Vagina (tissue), 2 donors: ENCODE measurements around the gene PPDPF. TPM values are rescaled to one million over a fixed set of nuclear protein-coding genes. Genes with fewer than 3 reads are reported as not detected.

Experiments used
- DNase-seq, 2 donors: peaks; one replicate each; pipeline ENCODE4 v3.0.0-alpha.2; 2017; ENCODE audit errors: extremely low spot score in 2 of 2
- H3K27ac ChIP-seq: fragments of 200-600 bp; sonication (generic); one replicate; pipeline ENCODE4 v1.5.1; 2019
- H3K27me3 ChIP-seq: fragments of 200-600 bp; sonication (generic); one replicate; pipeline ENCODE4 v1.5.1; 2019
- H3K36me3 ChIP-seq, 2 donors: fragments of 200-600 bp; sonication (generic); one replicate each; pipeline ENCODE4 v1.5.1; 2017 to 2019
- H3K4me1 ChIP-seq: fragments of 200-600 bp; sonication (generic); one replicate; pipeline ENCODE4 v1.5.1; 2019
- H3K4me3 ChIP-seq, 2 donors: fragments of 200-600 bp; sonication (generic); 1 replicate in 1 of 2; 2 replicates in 1 of 2; pipeline ENCODE4 v1.5.1; 2016 to 2019
- H3K9me3 ChIP-seq: fragments of 200-600 bp; sonication (generic); one replicate; pipeline ENCODE4 v1.5.1; 2019
- POLR2A ChIP-seq, 2 donors: fragments of 450-650 bp; IDR thresholded peaks; one replicate each; pipeline ENCODE4 v1.6.1; 2017; ENCODE audit warnings: antibody characterized with exemption in 2 of 2, mild to moderate bottlenecking in 2 of 2, moderate library complexity in 2 of 2
- POLR2AphosphoS5 ChIP-seq, 2 donors: sonication (generic); formaldehyde crosslinking; IDR thresholded peaks; one replicate each; pipeline ENCODE4 v1.9.0; 2017; ENCODE audit warnings: antibody characterized with exemption in 2 of 2, mild to moderate bottlenecking in 2 of 2, low read depth in 1 of 2; ENCODE audit not compliant: insufficient read depth in 1 of 2
- intact Hi-C: fragments of 100-400 bp; cut with DNase I; formaldehyde crosslinking; loops from one replicate; pipeline ENCODE4 v1.15.1; 2023
- total RNA-seq: library from RNA; depleted of rRNA; stranded (reverse); fragments of >200 nt; gene quantifications from one replicate; pipeline ENCODE4 v1.2.3, GENCODE V29; 2016
- TF ChIP-seq, protein P1 (sequence below), 3 experiments: fragments of 450-650 bp in 2 of 3; fragments of 200-600 bp in 1 of 3; sonication (generic) in 1 of 3; IDR thresholded peaks; one replicate each; pipeline ENCODE4 v1.5.1; 2017 to 2019; ENCODE audit warnings: antibody characterized with exemption in 3 of 3, mild to moderate bottlenecking in 2 of 3, moderate library complexity in 2 of 3

PPDPF gene, protein sequence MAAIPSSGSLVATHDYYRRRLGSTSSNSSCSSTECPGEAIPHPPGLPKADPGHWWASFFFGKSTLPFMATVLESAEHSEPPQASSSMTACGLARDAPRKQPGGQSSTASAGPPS
- 198 TPM for total RNA-seq

DNA sequence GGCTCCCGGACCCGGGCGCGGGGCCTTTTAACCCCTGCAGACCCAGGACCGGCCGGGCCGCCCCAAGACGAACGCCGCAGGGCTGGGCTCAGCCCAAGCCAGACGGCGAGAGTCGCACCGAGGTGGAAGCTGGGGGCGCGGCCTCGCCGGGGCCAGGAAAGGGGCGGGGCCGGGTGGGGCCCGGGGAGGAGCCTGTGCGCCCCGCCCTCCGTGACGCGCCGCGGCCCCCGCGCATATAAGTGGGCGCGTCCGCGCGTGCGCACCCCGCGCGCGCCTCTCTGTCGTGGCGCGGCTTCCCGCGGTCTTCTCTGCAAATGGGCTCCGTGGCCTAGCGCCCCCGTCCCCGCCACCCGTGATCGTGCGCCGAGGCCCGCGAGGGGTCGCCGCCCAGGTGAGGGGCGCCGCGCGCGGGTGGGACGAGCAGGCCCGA lies at the start of gene PPDPF:
Gene PPDPF, plus strand, starts transcription at position 262 of the 430 bp plus-strand sequence. CDS start 544 bp downstream, outside the sequence.
- Histone ChIP-seq H3K4me1 (peaks cover 35% of the 10 kb centered on the region), H3K9me3 (no peaks in the 10 kb centered on the region), H3K36me3 (no peaks in the 10 kb centered on the region), H3K27ac (peak within 1 kb of the TSS; percentile 97), H3K4me3 (peak within 1 kb of the TSS; percentile 58 to 94), H3K27me3 (no peaks in the 10 kb centered on the region)
- intact Hi-C loops: no loop called here
- TF ChIP-seq, protein P1, sequence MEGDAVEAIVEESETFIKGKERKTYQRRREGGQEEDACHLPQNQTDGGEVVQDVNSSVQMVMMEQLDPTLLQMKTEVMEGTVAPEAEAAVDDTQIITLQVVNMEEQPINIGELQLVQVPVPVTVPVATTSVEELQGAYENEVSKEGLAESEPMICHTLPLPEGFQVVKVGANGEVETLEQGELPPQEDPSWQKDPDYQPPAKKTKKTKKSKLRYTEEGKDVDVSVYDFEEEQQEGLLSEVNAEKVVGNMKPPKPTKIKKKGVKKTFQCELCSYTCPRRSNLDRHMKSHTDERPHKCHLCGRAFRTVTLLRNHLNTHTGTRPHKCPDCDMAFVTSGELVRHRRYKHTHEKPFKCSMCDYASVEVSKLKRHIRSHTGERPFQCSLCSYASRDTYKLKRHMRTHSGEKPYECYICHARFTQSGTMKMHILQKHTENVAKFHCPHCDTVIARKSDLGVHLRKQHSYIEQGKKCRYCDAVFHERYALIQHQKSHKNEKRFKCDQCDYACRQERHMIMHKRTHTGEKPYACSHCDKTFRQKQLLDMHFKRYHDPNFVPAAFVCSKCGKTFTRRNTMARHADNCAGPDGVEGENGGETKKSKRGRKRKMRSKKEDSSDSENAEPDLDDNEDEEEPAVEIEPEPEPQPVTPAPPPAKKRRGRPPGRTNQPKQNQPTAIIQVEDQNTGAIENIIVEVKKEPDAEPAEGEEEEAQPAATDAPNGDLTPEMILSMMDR (IDR thresholded peaks at IDR 0.05): no peak
- TF ChIP-seq POLR2A (IDR thresholded peaks at IDR 0.05) (peak in 1 of 2 donors; percentile 93), POLR2AphosphoS5 (IDR thresholded peaks at IDR 0.05; ENCODE audit: insufficient read depth in 1 of 2, low read depth in 1 of 2) (peak in 1 of 2 donors; percentile 67)
- DNase-seq: no peak

DNA sequence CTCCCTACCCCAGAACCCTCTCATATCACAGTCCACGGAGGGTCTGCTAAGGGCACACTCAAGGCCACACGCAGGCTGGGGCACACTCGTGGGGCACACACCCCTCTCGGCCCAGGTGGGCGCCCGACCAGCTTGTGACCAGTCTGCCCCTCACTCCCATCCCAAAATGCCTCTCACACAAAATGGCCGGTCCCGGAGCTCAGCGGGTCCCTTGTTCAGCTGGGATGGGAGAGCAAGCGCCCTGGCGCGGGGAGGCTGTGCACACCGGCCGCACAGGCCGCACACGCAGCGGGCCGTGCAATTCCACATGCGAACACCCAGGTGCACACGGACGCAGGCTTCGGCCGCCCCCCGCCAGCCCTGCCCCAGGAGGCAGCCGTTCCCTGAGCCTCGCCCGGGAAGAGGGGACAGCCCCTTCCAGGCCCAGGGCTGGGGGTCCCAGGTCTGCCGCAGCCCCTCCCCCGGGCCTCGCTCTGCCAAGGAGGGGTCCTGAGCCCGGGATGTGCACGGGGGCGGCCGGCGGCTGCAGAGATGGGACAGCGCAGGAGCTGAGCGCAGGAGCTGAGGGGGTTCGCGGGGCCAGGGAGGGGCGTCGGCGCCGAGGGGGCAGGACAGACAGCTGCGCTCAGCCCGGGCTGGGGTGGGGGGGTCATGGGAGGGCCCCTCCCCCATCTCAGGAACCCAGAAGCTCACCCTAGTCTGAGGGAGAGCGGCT lies 49.4 kb upstream of the PPDPF start:
- H3K4me1 ChIP-seq: peaks cover 13% of the 10 kb centered on the region
- no peaks in the 10 kb centered on the region for H3K36me3 ChIP-seq
- DNase-seq: no peak
- H3K27ac ChIP-seq: no peak overlapping the region
- no peak for TF ChIP-seq POLR2AphosphoS5 (IDR thresholded peaks at IDR 0.05; ENCODE audit: insufficient read depth in 1 of 2, low read depth in 1 of 2)
- peaks cover 11% of the 10 kb centered on the region for H3K27me3 ChIP-seq
- no peaks in the 10 kb centered on the region for H3K9me3 ChIP-seq
- intact Hi-C loops: loop anchor here (10.0 kb wide), 1 partner anchor 296 kb away; no protein-coding TSS in a partner anchor
- no peak overlapping the region for H3K4me3 ChIP-seq

DNA sequence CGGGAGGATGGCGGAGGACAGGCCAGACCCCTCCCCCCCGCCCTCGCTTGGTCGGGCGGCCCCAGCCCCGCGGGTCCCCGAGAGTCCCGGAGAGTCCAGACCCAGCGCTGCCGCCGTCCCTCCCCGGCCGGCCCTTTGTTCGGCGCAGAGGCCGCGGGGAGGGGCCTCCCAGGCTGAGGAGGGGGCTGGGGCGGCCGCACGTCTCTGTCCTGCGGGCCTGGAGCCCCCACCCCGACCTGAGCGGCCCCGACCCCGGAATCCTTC lies 48.9 kb upstream of the PPDPF start:
- no peak for DNase-seq
- H3K27me3 ChIP-seq: peaks cover 11% of the 10 kb centered on the region
- intact Hi-C loops: loop anchor here (10.0 kb wide), 1 partner anchor 297 kb away; no protein-coding TSS in a partner anchor
- TF ChIP-seq, protein P1 (IDR thresholded peaks at IDR 0.05): no peak
- TF ChIP-seq POLR2AphosphoS5 (IDR thresholded peaks at IDR 0.05; ENCODE audit: insufficient read depth in 1 of 2, low read depth in 1 of 2) (no peak), POLR2A (IDR thresholded peaks at IDR 0.05) (no peak)
- H3K4me1 ChIP-seq: peaks cover 13% of the 10 kb centered on the region
- peak overlapping the region in 1 of 2 donors; percentile 16 for H3K4me3 ChIP-seq
- H3K27ac ChIP-seq: no peak overlapping the region
- no peaks in the 10 kb centered on the region for H3K36me3 ChIP-seq
- no peaks in the 10 kb centered on the region for H3K9me3 ChIP-seq

DNA sequence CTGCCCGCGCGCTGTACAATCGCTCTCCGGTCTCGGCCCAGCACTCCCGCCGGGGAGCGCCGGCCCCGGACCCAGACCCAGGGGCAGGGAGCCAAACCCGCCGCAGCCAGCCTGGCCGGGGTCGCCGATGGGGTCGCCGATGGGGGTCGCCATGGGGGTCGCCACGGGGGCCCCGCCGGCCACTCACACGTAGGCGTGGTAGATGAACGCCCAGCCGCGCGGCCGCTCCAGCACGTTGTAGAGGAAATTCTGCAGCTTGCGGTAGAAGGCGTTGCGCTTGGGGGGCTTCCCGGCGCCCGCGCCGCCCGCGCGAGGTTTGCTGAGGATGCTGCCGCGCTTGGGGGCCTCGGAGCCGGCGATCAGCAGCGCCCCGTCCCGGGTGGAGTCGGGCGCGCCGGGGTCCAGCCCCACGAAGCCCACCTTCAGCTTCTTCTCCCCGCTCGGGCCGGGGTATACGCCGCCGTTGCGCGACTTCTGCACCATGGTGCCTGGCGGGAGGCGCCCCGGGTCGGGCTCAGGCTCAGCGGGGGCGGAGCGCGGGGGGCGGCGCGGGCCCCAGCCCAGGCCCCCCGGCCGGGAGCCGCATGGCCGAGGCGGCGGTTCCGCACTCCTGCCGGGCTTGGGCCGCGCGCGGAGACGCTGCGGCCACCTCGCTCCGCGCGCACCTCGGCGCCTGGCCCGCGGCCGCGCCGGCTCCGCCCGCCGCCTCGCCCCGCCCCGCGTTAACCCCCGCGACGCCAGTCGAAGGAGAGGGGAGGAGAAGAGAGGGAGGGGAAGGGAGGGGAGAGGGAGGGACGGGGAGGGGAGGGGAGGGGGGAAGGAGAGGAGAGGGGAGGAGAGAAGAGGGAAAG lies 48.4 kb upstream of the PPDPF start, which contains the start of gene KCNQ2:
Gene KCNQ2, minus strand, starts transcription at position 675 of the 851 bp plus-strand sequence. Its CDS starts 192 bp downstream, at position 483.
- H3K27ac ChIP-seq: no peak within 1 kb of the TSS
- H3K9me3 ChIP-seq: no peaks in the 10 kb centered on the region
- H3K4me3 ChIP-seq: peak within 1 kb of the TSS in 1 of 2 donors; percentile 16
- intact Hi-C loops: loop anchor here (10.0 kb wide), 1 partner anchor 297 kb away; no protein-coding TSS in a partner anchor
- no peaks in the 10 kb centered on the region for H3K36me3 ChIP-seq
- no peak for DNase-seq
- H3K4me1 ChIP-seq: peaks cover 13% of the 10 kb centered on the region
- TF ChIP-seq POLR2A (IDR thresholded peaks at IDR 0.05) (no peak), POLR2AphosphoS5 (IDR thresholded peaks at IDR 0.05; ENCODE audit: insufficient read depth in 1 of 2, low read depth in 1 of 2) (no peak)
- TF ChIP-seq, protein P1 (IDR thresholded peaks at IDR 0.05): no peak
- peaks cover 11% of the 10 kb centered on the region for H3K27me3 ChIP-seq

DNA sequence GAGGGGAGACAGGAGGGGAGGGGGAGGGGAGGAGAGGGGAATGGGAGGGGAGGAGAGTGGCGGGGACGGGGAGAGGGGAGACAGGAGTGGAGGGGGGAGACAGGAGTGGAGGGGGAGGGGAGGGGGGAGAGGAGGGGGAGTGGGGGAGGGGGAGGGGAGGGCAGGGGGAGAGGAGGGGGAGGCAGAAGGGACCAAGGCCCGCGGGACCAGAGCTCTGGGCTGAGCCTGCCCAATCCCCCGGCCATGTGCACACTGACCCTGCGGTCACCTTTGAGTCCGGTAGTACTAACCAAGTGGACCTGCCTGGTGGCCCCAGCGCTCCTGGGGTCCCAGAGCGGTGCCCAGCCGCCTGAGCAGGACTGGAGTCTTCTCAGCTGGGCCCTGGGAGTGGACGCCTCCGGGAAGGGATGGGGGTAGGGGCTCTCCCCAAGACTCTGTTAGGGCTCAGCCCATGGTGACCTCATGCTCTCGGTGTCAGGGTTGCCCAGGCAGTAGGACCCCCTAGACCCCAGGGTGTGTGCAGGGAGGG lies 47.6 kb upstream of the PPDPF start:
- no peaks in the 10 kb centered on the region for H3K9me3 ChIP-seq
- H3K4me3 ChIP-seq: no peak overlapping the region
- intact Hi-C loops: loop anchor here (10.0 kb wide), 1 partner anchor 298 kb away; no protein-coding TSS in a partner anchor
- peaks cover 11% of the 10 kb centered on the region for H3K27me3 ChIP-seq
- DNase-seq: no peak
- peaks cover 13% of the 10 kb centered on the region for H3K4me1 ChIP-seq
- no peak overlapping the region for H3K27ac ChIP-seq
- no peak for TF ChIP-seq POLR2AphosphoS5 (IDR thresholded peaks at IDR 0.05; ENCODE audit: insufficient read depth in 1 of 2, low read depth in 1 of 2)
- TF ChIP-seq, protein P1 (IDR thresholded peaks at IDR 0.05): no peak
- TF ChIP-seq POLR2A (IDR thresholded peaks at IDR 0.05): no peak
- no peaks in the 10 kb centered on the region for H3K36me3 ChIP-seq
